Mononuclear cell (primary cell): ENCODE data around the gene MGLL. TPM values are rescaled to one million over a fixed set of nuclear protein-coding genes. Genes with fewer than 3 reads are reported as not detected.

Source experiments
- H3K27me3 ChIP-seq: 2 replicates; pipeline ENCODE4 v1.6.0; 2011; ENCODE audit warnings: low read length, control low read depth; ENCODE audit not compliant: insufficient read depth
- H3K4me1 ChIP-seq: 2 replicates; pipeline ENCODE4 v1.5.1; 2011; ENCODE audit warnings: mild to moderate bottlenecking, low read length, control low read depth; ENCODE audit not compliant: insufficient read depth
- H3K4me3 ChIP-seq: 2 replicates; pipeline ENCODE4 v1.5.1; 2011; ENCODE audit warnings: mild to moderate bottlenecking, low read length, moderate library complexity
- H3K9me3 ChIP-seq: 2 replicates; pipeline ENCODE4 v1.5.1; 2011; ENCODE audit warnings: low read depth, mild to moderate bottlenecking, control low read depth, low read length
- total RNA-seq: library from RNA; depleted of rRNA; stranded (reverse); fragments of >200 nt; gene quantifications from one replicate; pipeline ENCODE4 v1.2.3, GENCODE V29; 2012

Gene MGLL
- total RNA-seq, 1 donor = 10.7 TPM

DNA sequence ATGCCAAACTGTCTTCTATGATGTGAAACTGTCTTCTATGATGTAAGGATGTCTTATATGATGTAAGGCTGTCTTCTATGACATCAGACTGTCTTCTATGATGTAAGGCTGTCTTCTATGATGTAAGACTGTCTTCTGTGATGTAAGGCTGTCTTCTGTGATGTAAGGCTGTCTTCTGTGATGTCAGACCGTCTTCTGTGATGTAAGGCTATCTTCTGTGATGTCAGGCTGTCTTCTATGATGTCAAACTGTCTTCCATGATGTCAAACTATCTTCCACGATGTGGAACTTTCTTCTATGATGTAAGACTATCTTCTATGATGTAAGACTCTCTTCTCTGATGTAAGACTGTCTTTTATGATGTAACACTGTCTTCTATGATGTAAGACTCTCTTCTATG, 27.9 kb downstream of the MGLL start:
- Histone ChIP-seq H3K4me1 (peaks cover 6% of the 10 kb centered on the region), H3K27me3 (no peaks in the 10 kb centered on the region)

DNA sequence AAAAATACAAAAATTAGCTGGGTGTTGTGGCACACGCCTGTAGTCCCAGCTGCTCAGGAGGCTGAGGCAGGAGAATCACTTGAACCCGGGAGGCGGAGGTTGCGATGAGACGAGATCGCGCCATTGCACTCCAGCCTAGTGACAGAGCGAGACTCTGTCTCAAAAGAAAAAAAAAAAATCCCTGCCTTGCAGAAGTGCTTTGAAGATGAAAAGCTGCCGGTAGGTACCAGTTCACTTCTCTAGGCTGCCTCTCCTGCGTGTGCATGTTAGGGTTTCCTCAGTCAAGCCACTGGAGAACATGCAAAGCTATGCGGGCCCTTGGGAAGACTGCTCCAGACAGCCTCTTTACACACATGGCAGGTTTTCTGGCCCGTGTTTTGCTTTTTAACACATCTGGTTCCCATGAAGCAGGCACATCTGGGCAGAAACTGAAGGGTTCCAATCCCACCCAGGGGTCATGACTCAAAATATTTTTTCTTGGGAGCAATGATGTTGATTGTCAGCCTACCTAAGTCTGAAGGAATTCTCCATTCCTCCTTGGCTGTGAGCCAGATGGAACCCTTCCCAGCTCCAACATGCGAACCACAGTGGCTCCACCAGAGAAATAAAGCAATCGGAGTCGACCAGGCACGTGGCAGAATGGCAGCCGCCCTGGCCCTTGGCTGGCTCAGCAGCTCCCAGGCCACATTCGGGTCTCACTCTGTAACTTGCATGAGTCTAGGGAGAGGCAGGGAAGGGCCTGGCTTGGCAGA, 29.6 kb downstream of the MGLL start:
- Histone ChIP-seq H3K4me1 (peaks cover 6% of the 10 kb centered on the region), H3K9me3 (no peaks in the 10 kb centered on the region), H3K27me3 (no peaks in the 10 kb centered on the region), H3K4me3 (no peak overlapping the region)

More for the DNA sequence above, 27.9 kb downstream of the MGLL start:
- H3K4me3 ChIP-seq = no peak overlapping the region
- H3K9me3 ChIP-seq = no peaks in the 10 kb centered on the region

DNA sequence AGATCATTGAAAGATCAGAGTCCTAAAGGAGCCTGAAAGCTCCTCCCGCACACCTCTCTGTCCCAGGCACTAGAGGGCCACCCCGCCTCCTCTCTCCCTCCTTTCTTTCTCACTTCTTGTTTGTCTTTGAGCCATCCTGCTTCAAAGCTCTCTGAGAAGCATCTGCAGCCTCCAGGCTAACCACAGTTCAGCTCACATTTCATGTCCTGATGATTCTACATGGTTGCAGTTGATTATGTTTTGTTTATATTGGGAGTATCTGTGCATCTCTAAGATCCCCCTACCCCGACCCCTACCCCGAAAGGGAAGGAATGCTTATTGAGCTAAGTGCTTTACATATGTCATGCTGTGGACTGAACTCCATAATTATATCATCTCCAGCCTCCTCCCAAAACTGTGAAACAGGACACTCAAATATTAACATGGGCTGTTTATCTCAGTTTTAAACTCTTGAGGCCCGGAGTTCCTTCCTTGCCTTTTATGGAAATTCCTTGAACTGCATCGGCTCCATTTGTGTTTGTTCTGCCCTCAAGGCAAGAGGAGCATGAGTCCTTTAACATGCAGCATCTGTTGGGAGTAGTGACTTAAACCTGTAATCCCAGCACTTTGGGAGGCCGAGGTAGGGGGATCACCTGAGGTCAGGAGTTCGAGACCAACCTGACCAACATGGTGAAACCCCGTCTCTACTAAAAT, 30.9 kb downstream of the MGLL start:
- no peak overlapping the region for H3K4me3 ChIP-seq
- no peaks in the 10 kb centered on the region for H3K27me3 ChIP-seq
- no peaks in the 10 kb centered on the region for H3K9me3 ChIP-seq
- H3K4me1 ChIP-seq = peaks cover 6% of the 10 kb centered on the region

DNA sequence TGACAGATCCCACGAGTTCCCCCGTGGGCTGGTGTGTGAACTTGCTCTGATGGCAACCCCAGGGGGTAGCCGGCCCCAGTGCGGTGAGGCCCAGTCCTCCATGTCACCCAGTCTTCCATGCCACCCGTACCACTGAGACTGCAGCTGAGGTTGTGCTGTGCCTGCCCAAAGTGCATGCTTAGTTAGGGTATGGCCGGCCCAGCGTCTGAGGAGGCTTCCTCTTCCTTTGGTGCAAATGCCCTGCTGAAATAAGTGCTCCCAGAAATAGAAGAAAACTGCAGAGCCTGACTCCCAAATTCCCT, 31.5 kb downstream of the MGLL start:
- Histone ChIP-seq H3K4me3 (no peak overlapping the region), H3K27me3 (no peaks in the 10 kb centered on the region), H3K4me1 (peaks cover 6% of the 10 kb centered on the region), H3K9me3 (no peaks in the 10 kb centered on the region)

DNA sequence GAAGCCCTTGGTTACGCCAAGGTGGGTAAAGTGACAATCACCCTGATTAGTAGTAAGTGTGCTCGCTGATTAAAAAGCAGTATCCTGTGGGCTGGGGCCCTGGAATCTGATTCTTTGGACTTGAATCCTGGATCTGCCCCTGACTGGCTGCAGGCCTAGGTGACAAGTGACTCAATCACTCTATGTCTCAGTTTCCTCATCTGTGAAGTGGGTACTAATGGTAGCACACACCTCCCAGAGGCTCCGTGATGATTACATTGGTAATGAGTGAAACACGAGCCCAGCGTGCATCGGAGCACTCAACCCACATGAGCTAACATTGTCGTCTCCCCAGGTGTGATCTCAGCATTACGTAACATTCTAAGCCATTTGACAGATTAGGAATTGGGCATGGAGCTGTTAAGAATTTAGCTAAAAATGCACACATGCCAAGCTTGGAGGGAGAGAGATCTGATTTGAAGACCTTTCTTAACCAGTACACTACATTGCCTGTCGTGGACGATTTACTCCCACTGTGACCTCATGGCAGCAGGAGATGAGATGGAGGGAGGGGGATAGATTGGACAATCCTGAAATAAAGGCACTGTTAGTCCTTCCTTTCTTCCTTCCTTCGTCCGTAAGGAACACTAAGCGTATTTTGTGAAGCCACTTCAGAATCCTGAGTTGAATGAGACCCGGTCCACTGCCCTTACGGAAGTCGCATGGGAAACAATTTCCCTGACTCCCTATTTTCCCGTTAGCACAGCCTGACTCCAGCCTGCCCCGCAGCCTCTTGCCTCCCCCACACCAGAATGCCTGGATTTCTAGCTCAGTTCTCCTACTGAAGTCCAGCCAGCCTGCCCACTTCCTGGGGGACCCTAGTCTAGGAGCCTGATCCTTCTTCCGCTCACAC, 32.1 kb downstream of the MGLL start:
- H3K9me3 ChIP-seq = no peaks in the 10 kb centered on the region
- peaks cover 6% of the 10 kb centered on the region for H3K4me1 ChIP-seq
- no peak overlapping the region for H3K4me3 ChIP-seq
- H3K27me3 ChIP-seq = no peaks in the 10 kb centered on the region

DNA sequence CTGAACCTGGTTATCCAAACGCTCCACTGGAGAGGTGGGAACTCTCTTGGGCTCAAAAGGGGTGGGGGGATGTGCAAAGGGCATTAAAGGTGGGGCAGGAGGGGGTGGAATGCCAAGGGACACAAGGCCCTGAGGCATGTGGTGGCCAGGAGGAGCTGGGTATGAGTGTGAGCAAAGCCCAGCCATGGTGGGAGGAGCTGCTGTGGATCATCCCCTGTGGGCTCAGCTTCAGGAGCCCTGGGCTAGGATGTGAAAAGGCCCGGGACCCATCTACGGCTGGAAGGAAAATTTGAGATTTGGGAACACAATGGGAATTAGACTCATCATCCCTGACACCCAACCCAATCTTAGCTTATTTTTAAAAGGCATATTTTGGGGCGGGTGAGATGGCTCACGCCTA, 33.3 kb downstream of the MGLL start:
- H3K27me3 ChIP-seq = no peaks in the 10 kb centered on the region
- H3K4me3 ChIP-seq = no peak overlapping the region
- no peaks in the 10 kb centered on the region for H3K9me3 ChIP-seq
- peaks cover 6% of the 10 kb centered on the region for H3K4me1 ChIP-seq

DNA sequence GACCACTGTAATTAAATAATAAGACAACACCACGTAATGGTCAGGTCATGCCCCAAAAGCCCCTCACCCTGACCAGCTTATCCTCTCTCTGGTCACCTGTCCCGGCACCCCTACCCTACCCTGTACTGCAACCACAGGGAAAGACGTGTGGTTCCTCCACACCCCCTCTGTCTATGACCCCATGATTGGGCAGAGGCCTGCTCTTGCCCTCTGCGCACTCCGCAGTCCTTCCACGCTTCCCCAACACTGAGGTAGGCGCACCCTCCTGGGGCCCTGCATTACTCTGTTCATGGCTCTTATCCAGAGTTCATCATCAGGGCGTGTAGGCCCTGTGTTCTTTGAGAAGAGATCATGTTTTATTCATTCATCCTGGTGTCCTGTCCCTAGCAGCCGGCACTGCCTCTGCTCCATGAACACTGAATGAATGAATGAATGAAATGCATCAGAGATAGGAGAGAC, 33.8 kb downstream of the MGLL start:
- Histone ChIP-seq H3K27me3 (no peaks in the 10 kb centered on the region), H3K4me3 (no peak overlapping the region), H3K4me1 (peaks cover 6% of the 10 kb centered on the region), H3K9me3 (no peaks in the 10 kb centered on the region)

DNA sequence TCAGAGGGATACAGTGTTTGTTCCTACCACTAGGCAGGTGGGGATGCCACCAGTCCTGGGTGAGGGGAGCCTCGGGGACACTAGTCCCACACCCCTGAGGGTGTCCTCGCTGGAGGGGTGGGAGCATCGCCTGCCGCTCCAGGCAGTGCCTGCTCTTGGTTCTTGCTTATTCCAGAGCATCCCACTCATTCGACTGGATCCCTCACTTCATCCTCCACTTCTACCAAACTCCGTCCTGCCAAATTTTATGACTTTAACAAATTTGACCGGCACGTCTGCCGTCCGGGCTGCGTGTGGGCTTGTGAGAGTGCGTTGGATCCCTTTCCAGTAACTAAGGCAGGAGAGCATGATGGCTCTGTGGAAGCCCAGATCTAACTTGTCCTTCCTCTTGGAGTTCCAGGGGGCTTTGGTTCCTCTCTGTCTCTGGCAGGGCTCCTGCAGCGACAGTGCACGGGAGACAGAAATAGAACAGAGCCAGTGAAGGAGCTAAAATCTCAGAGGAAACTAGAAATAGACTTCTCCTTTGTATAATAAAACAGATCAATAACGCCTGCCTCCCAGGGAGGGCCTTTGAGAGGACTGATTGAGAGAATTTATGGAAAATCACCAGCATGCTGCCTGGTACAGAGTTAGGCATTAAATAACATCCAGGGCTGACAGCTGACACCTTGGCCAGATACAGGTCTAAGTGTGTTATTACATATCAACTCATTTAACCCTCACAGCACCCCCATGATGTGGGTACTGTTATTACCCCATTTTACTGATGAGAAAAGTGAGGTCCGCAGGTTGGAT, 34.5 kb downstream of the MGLL start:
- H3K27me3 ChIP-seq = no peaks in the 10 kb centered on the region
- H3K4me1 ChIP-seq = peaks cover 6% of the 10 kb centered on the region
- no peak overlapping the region for H3K4me3 ChIP-seq
- H3K9me3 ChIP-seq = no peaks in the 10 kb centered on the region

DNA sequence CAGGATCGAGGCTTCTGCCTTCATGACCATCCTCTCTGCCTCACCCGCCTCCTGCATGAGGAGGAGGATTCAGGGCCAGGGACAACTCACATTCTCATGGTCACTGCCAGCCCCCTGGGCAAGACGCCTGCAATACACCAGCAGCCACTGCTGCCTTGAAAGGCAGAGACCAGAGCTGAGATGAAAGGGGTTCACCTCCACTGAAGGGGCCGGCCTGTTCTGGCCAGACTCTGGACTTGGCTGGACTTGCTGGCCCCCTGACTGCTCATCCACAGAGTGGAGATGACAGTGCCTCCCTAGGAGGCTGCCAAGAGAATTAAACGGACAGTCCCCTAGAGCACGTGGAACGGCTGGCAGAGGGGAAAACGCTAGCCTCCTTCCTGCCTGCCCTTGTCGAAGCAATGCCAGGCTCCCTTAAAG, 35.2 kb downstream of the MGLL start:
- Histone ChIP-seq H3K9me3 (no peaks in the 10 kb centered on the region), H3K4me3 (no peak overlapping the region), H3K4me1 (peaks cover 6% of the 10 kb centered on the region), H3K27me3 (no peaks in the 10 kb centered on the region)

DNA sequence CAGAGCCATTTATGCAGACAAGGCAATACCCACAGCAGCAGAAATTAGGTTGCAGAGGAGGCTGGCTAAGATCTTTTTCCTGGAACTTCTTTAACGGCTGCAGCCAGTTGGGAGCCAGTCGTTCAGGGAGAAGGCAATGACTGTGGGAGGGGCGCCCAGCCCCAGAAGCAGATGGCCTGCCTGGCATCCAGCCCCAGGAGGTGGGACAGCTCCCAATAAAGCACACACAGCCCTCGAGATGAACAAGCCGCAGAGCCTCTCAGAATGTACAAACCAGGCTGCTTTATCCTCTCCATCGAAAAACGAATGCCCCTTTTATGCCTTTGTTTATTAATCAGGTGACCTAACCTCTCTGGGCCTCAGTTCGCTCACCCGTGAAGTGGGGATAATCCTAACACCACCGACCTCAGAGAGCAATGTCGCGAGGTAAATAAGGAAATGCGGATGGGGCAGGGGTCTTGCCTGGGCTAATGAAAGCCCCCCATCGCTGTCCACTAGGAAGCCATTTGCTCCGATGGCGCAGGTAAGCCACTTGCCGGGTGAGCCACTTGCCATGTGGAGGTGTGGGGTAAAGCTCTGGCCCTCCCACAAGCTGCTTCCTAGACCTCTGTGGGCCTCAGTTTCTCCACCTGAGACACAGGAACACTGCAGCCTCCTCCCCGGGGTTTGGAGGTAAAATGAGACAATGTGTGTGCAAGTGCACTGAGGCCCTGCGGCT, 35.8 kb downstream of the MGLL start:
- Histone ChIP-seq H3K9me3 (no peaks in the 10 kb centered on the region), H3K4me3 (no peak overlapping the region), H3K4me1 (peaks cover 6% of the 10 kb centered on the region), H3K27me3 (no peaks in the 10 kb centered on the region)

DNA sequence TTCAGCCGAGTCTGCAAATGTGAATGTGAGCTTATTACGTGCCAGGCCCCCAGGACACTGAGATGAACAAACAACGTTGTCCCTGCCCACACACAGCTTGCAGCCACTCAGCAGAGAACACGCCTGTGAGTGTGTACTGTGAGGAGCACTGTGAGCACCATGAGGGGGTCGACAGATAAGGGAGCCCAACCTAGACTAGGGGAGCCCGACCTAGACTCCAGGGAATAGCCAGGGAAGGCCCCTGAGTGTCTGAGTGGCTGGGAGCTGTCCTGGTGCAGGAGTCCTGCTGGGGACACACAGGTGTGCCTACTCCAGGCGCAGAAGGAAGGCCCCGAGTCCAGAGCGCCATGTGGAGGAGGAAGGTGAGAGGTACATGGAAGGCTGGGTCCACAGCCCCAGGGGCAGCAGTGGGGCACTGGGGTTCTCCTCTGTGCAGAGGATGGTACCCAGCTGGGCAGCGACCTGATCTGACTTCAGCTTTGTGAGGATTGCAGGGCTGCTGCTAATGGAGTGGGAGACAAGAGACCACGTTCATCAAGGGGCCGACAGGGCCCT, 36.5 kb downstream of the MGLL start:
- H3K27me3 ChIP-seq = no peaks in the 10 kb centered on the region
- H3K9me3 ChIP-seq = no peaks in the 10 kb centered on the region
- H3K4me1 ChIP-seq = peaks cover 3% of the 10 kb centered on the region
- no peak overlapping the region for H3K4me3 ChIP-seq

DNA sequence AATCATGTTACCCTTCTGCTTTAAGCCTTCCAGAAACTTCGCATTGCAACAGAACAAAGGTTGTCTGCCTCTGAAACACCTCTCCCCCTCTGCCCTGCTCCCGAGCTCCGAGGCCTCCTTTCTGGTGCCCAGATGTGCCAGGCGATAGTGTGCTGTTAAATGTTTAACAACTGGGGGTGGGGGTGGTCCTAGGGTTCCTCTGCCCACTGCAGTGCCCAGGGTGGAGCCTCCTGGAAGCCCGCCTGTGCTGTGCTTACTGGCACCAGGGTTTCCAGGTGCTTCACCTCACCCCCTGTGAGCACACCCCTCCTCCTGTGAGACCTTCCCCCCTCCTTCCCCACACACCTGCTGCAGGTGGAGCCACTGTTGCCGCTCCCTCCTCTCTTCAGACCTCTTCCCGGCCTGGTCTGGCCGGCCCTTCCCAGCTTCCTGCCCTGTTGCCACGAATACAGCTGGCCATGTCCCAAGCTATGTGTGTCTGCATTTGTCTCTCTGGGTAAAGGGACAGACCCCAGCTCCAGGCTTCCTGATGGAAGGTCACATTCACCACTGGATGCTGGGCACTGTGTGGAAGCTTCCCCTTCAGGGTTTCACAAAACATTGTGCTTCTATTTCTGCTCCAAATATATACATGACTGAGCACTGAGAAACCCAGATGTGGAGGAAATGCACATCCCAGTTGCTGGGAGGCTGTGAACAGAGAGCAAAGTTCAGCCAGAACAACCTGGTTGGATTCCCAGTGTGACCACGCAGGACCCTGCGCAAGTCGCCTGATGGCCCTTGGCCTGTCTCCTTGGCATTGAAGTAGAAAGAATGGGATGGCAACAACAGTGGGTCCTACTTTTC, 37.2 kb downstream of the MGLL start:
- Histone ChIP-seq H3K9me3 (no peaks in the 10 kb centered on the region), H3K4me3 (no peak overlapping the region), H3K27me3 (no peaks in the 10 kb centered on the region), H3K4me1 (peaks cover 8% of the 10 kb centered on the region)

DNA sequence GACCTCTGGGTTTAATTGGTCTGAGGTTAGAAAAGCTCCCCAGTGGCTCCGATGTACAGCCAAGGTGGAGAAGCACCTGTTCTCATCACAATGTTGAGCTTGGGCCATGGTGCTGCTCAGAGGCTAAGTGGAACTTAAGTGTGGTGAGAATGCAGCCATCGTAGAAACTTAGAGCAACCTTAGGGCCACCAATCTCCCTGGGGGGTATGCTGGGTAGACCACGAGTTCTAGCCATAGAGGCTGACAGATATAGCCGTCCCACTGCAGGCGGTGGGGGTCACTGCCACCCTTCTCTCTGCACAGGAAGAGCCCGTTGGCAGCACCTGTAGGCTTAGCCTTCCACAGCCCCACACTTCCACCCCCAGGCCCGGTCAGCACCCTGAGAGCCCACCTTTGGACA, 38.0 kb downstream of the MGLL start:
- Histone ChIP-seq H3K9me3 (no peaks in the 10 kb centered on the region), H3K4me3 (no peak overlapping the region), H3K4me1 (peaks cover 16% of the 10 kb centered on the region), H3K27me3 (no peaks in the 10 kb centered on the region)
